ENCODE data around the gene MAGOHB.

MAGOHB gene

GRCh38 chr12:10557329-10557728 is 56.1 kb downstream of the MAGOHB start:
- in situ Hi-C loops (cut with MboI; ENCODE audit: low sequenced_read_pairs) = no loop called here

- in situ Hi-C loops (cut with MboI; ENCODE audit: low sequenced_read_pairs) = no loop called here
These were observed 58.5 kb downstream of the MAGOHB start for GRCh38 chr12:10554756-10555481.

- in situ Hi-C loops (cut with MboI; ENCODE audit: low sequenced_read_pairs) = no loop called here
These were observed 59.1 kb downstream of the MAGOHB start for GRCh38 chr12:10554228-10554755.

All from HL-60/S4 treated with retinoic acid at 250 ng/mL for 4 days and 3 days (cell line).